NCI-H2107 treated with DMSO at 0.1 percent for 48 hours (cell line): ENCODE data around the gene ARHGAP40.

ENCODE experiments used
- DNase-seq: peaks from one replicate; lab custom pipeline; 2025; ENCODE audit not compliant: unreplicated experiment; lab: John Stamatoyannopoulos, UW

ARHGAP40 gene

DNA sequence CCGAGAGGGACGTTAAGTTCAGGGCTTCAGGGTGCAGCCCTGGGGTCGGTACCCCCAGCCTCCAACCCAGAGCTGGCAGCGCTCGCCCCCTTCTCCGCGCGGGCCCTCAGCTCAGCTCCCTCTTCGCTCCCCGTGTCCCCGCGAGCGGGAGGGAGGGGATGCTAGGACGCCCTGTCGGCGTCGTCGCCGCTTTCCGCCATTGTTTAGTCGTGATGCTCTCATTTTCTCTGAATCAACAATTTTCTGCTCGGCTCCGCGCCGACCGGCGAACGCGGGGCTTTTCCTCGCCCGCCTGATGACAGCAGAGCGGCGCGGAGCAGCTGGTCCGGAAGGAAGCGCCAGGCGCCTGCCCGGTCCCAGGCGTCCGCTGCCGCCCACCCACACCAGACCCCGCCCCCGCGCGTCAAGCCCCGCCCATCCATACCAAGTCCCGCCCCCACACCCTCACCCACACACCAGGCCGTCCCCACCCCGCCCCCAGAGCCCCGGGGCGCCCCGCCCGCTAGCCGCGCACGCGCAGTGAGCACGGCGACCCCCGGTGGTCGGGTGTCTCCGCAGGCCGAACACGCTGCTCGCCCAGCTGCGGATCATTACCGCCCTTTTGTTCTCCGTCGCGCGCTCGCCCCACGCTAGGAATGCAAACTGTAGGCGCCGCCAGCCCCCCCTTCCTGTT, 72.6 kb downstream of the ARHGAP40 start:
- no peak for DNase-seq

- no peak for DNase-seq
Measured at GRCh38 chr20:38674765-38675133, 73.1 kb downstream of the ARHGAP40 start.

- DNase-seq: no peak
Measured at GRCh38 chr20:38676576-38676975, 75.0 kb downstream of the ARHGAP40 start.

DNA sequence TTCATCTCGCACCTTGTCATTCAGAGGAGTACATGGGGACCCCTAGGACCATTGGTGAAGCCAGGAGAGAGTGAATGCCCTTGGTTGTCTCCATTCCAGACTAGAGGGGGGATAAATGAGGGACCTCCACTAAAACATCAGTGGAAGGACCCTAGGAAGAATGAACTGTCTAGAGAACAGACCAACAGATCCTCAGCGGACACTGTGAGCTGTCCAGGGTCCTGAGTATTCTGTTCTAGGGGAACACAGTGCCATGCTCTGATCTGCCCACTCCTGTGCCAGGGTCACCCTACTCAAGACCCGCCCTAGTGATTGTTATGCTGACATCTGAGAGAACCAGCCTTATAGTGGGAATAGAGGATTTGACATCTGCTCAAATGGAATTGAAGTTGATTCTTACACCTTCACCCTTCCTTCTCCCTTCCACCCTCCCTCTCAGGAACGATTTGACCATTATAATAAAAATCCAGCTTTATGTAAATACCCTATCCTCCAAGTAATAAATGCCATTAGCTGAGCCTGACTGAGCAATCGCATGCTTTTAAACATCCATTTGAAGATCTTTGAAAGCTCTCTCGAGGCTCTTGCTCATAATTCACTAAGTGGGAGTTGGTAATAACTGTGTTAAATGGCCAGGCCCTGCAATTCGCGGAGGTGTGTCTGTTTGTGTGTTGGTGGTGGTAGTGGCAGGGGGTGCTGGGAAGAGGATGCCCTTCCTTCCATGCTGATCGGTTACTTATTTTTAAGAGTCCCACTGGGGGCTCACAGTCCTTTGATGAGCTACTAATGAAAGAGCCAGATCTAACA, 79.1 kb downstream of the ARHGAP40 start:
- DNase-seq: no peak

- DNase-seq: no peak
Measured at GRCh38 chr20:38685271-38685670, 83.7 kb downstream of the ARHGAP40 start.

- DNase-seq: no peak
Measured at GRCh38 chr20:38685853-38686473, 84.4 kb downstream of the ARHGAP40 start.

DNA sequence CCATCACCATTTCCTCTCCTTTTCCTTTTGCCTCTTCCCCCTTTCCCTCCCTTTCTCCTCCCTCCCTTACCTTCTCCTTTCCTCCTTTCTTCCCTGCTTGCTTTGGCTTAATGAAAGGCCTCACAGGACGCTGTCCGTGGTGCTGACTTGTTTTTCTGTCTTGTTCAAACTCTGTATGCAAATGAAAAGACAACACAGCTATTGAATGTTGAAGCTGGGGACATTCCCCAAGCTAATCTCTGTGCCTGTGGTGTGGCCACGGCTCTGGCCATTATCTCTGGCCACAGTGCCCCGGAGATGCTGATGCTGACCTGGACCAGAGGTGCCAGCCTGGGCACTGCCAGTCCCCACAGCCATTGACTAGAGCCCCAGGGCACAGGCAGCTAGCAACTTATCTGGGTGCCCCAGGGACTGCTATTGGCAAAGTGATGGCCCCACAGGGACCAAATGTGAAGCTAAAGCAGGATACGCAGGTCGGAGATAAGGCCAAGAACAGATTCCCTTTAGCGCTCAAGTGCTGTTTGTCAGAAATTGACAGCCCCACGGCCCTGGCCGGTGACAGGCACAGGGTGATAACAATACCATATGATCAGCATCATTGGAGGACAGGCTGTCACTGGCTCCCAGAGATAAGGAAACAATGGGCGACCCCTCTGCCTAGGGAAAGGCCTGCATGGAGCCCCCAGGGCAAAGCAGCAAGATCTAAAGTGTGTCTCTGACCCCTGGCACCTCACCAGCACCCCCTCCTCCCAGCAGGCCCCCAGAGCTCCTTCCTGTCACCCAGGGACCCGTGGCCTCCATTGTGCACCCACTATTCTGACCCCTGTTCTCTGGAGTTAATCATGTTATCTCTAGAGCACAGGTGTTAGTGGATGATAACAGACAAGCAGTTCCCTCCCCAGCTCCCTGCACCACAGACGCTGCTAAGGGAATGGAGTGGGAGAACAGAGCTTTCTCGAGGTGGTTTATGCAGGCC, 91.1 kb downstream of the ARHGAP40 start:
- DNase-seq: no peak

- no peak for DNase-seq
Measured at GRCh38 chr20:38697306-38697705, 95.7 kb downstream of the ARHGAP40 start.

- DNase-seq: no peak
Measured at GRCh38 chr20:38698541-38698940, 96.9 kb downstream of the ARHGAP40 start.

- DNase-seq: no peak
Measured at GRCh38 chr20:38700141-38700540, 98.5 kb downstream of the ARHGAP40 start.
